Measurements from ENCODE around the gene DAPK3. TPM values are rescaled to one million over a fixed set of nuclear protein-coding genes. Genes with fewer than 3 reads are reported as not detected.
"Not testable (repeated sequence)": the region's sequence is repeated elsewhere in the genome, so short reads cannot be mapped to it uniquely, and the experiment has no call there.

DAPK3 gene
- total RNA-seq, 2 experiments from 2014 or later, result 32.4 to 33.3 TPM

GRCh38 chr19:4012092-4012974 lies 41.4 kb upstream of the DAPK3 start:
- Mint-ChIP-seq H3K9me3 (no peaks in the 10 kb centered on the region), H3K27ac (no peak overlapping the region), H3K36me3 (peaks cover 6% of the 10 kb centered on the region), H3K4me1 (ENCODE audit: low read depth) (peaks cover 35% of the 10 kb centered on the region), H3K27me3 (no peaks in the 10 kb centered on the region), H3K4me3 (no peak overlapping the region)
- intact Hi-C loops (cut with micrococcal nuclease), result no loop called here
- ChIA-PET POLR2A (no interaction called here), CTCF (interaction anchor here (0.6 kb wide), 1 partner anchor 383 kb away, joined by 4 read pairs; no protein-coding TSS in a partner anchor)
- no peak for DNase-seq

GRCh38 chr19:4011430-4011829 lies 40.5 kb upstream of the DAPK3 start:
- intact Hi-C loops (cut with micrococcal nuclease); CTCF ChIA-PET; H3K4me3 Mint-ChIP-seq; DNase-seq; H3K27ac Mint-ChIP-seq; H3K9me3 Mint-ChIP-seq; H3K36me3 Mint-ChIP-seq; H3K27me3 Mint-ChIP-seq; POLR2A ChIA-PET: not testable (repeated sequence)
- peaks cover 34% of the 10 kb centered on the region for H3K4me1 Mint-ChIP-seq (ENCODE audit: low read depth)

GRCh38 chr19:4010808-4011110 lies 39.9 kb upstream of the DAPK3 start:
- intact Hi-C loops (cut with micrococcal nuclease), result no loop called here
- H3K4me3 Mint-ChIP-seq, result no peak overlapping the region
- DNase-seq, result no peak
- POLR2A ChIA-PET, result no interaction called here
- H3K27ac Mint-ChIP-seq, result no peak overlapping the region
- peaks cover 35% of the 10 kb centered on the region for H3K4me1 Mint-ChIP-seq (ENCODE audit: low read depth)
- CTCF ChIA-PET, result no interaction called here
- H3K27me3 Mint-ChIP-seq, result no peaks in the 10 kb centered on the region
- no peaks in the 10 kb centered on the region for H3K9me3 Mint-ChIP-seq
- peaks cover 6% of the 10 kb centered on the region for H3K36me3 Mint-ChIP-seq

GRCh38 chr19:4009990-4010807 lies 39.3 kb upstream of the DAPK3 start:
- POLR2A ChIA-PET, result no interaction called here
- Mint-ChIP-seq H3K9me3 (no peaks in the 10 kb centered on the region), H3K4me3 (peak overlapping the region; percentile 8), H3K27ac (no peak overlapping the region), H3K4me1 (ENCODE audit: low read depth) (peaks cover 35% of the 10 kb centered on the region), H3K36me3 (peaks cover 6% of the 10 kb centered on the region), H3K27me3 (no peaks in the 10 kb centered on the region)
- CTCF ChIA-PET, result no interaction called here
- no peak for DNase-seq
- intact Hi-C loops (cut with micrococcal nuclease), result loop anchor here (5.0 kb wide), 1 partner anchor 112 kb away; the partner anchor contains the start of gene MAP2K2

GRCh38 chr19:4007836-4008539 lies 37.1 kb upstream of the DAPK3 start:
- peak overlapping the region; percentile 83 for H3K4me3 Mint-ChIP-seq
- intact Hi-C loops (cut with micrococcal nuclease), result loop anchor here (1.0 to 5.0 kb wide), 5 partner anchors 18 to 371 kb away; partner anchors contain the start of genes EEF2, MAP2K2 and ZBTB7A
- DNase-seq, result peak; percentile 47
- H3K4me1 Mint-ChIP-seq (ENCODE audit: low read depth), result peaks cover 30% of the 10 kb centered on the region
- ChIA-PET CTCF (interaction anchor here (0.9 to 4.3 kb wide), 6 partner anchors 18 to 315 kb away, joined by 3 to 18 read pairs (median 6); partner anchors contain the start of gene EEF2), POLR2A (interaction anchor here (0.6 to 3.1 kb wide), 5 partner anchors 11 to 81 kb away, joined by 3 to 13 read pairs (median 4); partner anchors contain the start of gene EEF2)
- H3K36me3 Mint-ChIP-seq, result peaks cover 4% of the 10 kb centered on the region
- no peaks in the 10 kb centered on the region for H3K27me3 Mint-ChIP-seq
- H3K27ac Mint-ChIP-seq, result no peak overlapping the region
- H3K9me3 Mint-ChIP-seq, result no peaks in the 10 kb centered on the region

- intact Hi-C loops (cut with micrococcal nuclease), result loop anchor here (1.0 to 5.0 kb wide), 5 partner anchors 17 to 372 kb away; partner anchors contain the start of genes EEF2, MAP2K2 and ZBTB7A
- Mint-ChIP-seq H3K9me3 (no peaks in the 10 kb centered on the region), H3K4me1 (ENCODE audit: low read depth) (peaks cover 27% of the 10 kb centered on the region), H3K36me3 (no peaks in the 10 kb centered on the region), H3K27ac (peak within 1 kb of the TSS; percentile 5), H3K4me3 (peak within 1 kb of the TSS; percentile 83), H3K27me3 (no peaks in the 10 kb centered on the region)
- POLR2A ChIA-PET, result interaction anchor here (0.5 to 3.1 kb wide), 7 partner anchors 10 to 463 kb away, joined by 3 to 13 read pairs (median 4); partner anchors contain the start of gene EEF2
- peak; percentile 96 for DNase-seq
- CTCF ChIA-PET, result interaction anchor here (1.0 to 4.3 kb wide), 5 partner anchors 17 to 185 kb away, joined by 3 to 18 read pairs (median 8); partner anchors contain the start of gene EEF2
Observed at GRCh38 chr19:4007021-4007835, 36.3 kb upstream of the DAPK3 start, which contains the start of gene PIAS4. PIAS4 (plus strand) TSS chr19:4007736; CDS start chr19:4007761, 25 bp downstream.

- peaks cover 23% of the 10 kb centered on the region for H3K4me1 Mint-ChIP-seq (ENCODE audit: low read depth)
- H3K36me3 Mint-ChIP-seq, H3K9me3 Mint-ChIP-seq, H3K27me3 Mint-ChIP-seq, H3K27ac Mint-ChIP-seq, DNase-seq: not testable (repeated sequence)
- ChIA-PET CTCF (interaction anchor here (4.3 kb wide), 1 partner anchor 17 kb away, joined by 18 read pairs; no protein-coding TSS in a partner anchor), POLR2A (interaction anchor here (0.6 to 0.7 kb wide), 2 partner anchors 15 to 20 kb away, joined by 3 read pairs; partner anchors contain the start of gene EEF2)
- peak overlapping the region; percentile 20 for H3K4me3 Mint-ChIP-seq
- intact Hi-C loops (cut with micrococcal nuclease), result loop anchor here (5.0 kb wide), 1 partner anchor 117 kb away; the partner anchor contains the start of gene MAP2K2
Observed at GRCh38 chr19:4005436-4005835, 34.5 kb upstream of the DAPK3 start.

GRCh38 chr19:4000798-4001197 lies 29.9 kb upstream of the DAPK3 start:
- H3K9me3 Mint-ChIP-seq; H3K4me3 Mint-ChIP-seq; POLR2A ChIA-PET; H3K4me1 Mint-ChIP-seq (ENCODE audit: low read depth); H3K27ac Mint-ChIP-seq; H3K36me3 Mint-ChIP-seq; H3K27me3 Mint-ChIP-seq; intact Hi-C loops (cut with micrococcal nuclease); DNase-seq: not testable (repeated sequence)
- CTCF ChIA-PET, result interaction anchor here (2.6 kb wide), 1 partner anchor 139 kb away, joined by 11 read pairs; no protein-coding TSS in a partner anchor

GRCh38 chr19:3998667-3999412 lies 27.9 kb upstream of the DAPK3 start:
- H3K4me1 Mint-ChIP-seq (ENCODE audit: low read depth); H3K27me3 Mint-ChIP-seq; CTCF ChIA-PET; POLR2A ChIA-PET; H3K36me3 Mint-ChIP-seq; intact Hi-C loops (cut with micrococcal nuclease); H3K4me3 Mint-ChIP-seq; DNase-seq; H3K9me3 Mint-ChIP-seq; H3K27ac Mint-ChIP-seq: not testable (repeated sequence)

GRCh38 chr19:3995607-3996006 lies 24.7 kb upstream of the DAPK3 start:
- H3K27ac Mint-ChIP-seq, result no peak overlapping the region

More at GRCh38 chr19:3995607-3996006, 24.7 kb upstream of the DAPK3 start:
- Mint-ChIP-seq H3K27me3 (no peaks in the 10 kb centered on the region), H3K4me3 (no peak overlapping the region), H3K4me1 (ENCODE audit: low read depth) (peaks cover 4% of the 10 kb centered on the region), H3K9me3 (no peaks in the 10 kb centered on the region), H3K36me3 (no peaks in the 10 kb centered on the region)
- intact Hi-C loops (cut with micrococcal nuclease), result no loop called here
- ChIA-PET POLR2A (interaction anchor here (1.1 kb wide), 1 partner anchor 11 kb away, joined by 4 read pairs; no protein-coding TSS in a partner anchor), CTCF (no interaction called here)
- DNase-seq, result no peak
